GM19467 (cell line): Measurements from ENCODE around the gene CNPY4.

Source experiments
- ATAC-seq: cut with Tn5 transposase; IDR thresholded peaks from one replicate; pipeline ENCODE4 v1.9.1; 2021; ENCODE audit warnings: mild to moderate bottlenecking, moderate library complexity; ENCODE audit not compliant: unreplicated experiment

Gene CNPY4

GRCh38 chr7:100119072-100119969, at the start of gene CNPY4, which contains the start of gene TAF6:
CNPY4 (plus strand) TSS chr7:100119634; CDS start chr7:100119745, 111 bp downstream.
TAF6 (minus strand) TSS chr7:100119358; CDS start chr7:100114209, 5,149 bp downstream.
- peak; percentile 62 for ATAC-seq

GRCh38 chr7:100069991-100070390, 49.4 kb upstream of the CNPY4 start:
- no peak for ATAC-seq

- ATAC-seq: no peak
Measured at GRCh38 chr7:100071018-100071723, 48.3 kb upstream of the CNPY4 start.

- no peak for ATAC-seq
Measured at GRCh38 chr7:100072462-100072861, 47.0 kb upstream of the CNPY4 start.

GRCh38 chr7:100074841-100075240, 44.6 kb upstream of the CNPY4 start:
- ATAC-seq: no peak

GRCh38 chr7:100075418-100075817, 44.0 kb upstream of the CNPY4 start:
- ATAC-seq: no peak

GRCh38 chr7:100077205-100077604, 42.2 kb upstream of the CNPY4 start:
- ATAC-seq: no peak

GRCh38 chr7:100079024-100079560, 40.3 kb upstream of the CNPY4 start:
- ATAC-seq: no peak

- ATAC-seq: peak; percentile 16
Measured at GRCh38 chr7:100080907-100081534, 38.4 kb upstream of the CNPY4 start.

- ATAC-seq: peak; percentile 67
Measured at GRCh38 chr7:100081535-100082102, 37.8 kb upstream of the CNPY4 start, which contains the start of gene ZNF3. ZNF3 (minus strand) TSS chr7:100081723; CDS start chr7:100077357, 4,366 bp downstream.

- ATAC-seq: no peak
Measured at GRCh38 chr7:100082978-100083377, 36.5 kb upstream of the CNPY4 start.

- ATAC-seq: no peak
Measured at GRCh38 chr7:100085515-100085914, 33.9 kb upstream of the CNPY4 start.

- ATAC-seq: no peak
Measured at GRCh38 chr7:100087055-100087750, 32.2 kb upstream of the CNPY4 start.

GRCh38 chr7:100088095-100088620, 31.3 kb upstream of the CNPY4 start:
- ATAC-seq: no peak

GRCh38 chr7:100088621-100089457, 30.6 kb upstream of the CNPY4 start, which contains the start of gene COPS6:
COPS6 (plus strand) TSS chr7:100088969; CDS start chr7:100088991, 22 bp downstream.
- ATAC-seq: no peak

GRCh38 chr7:100089458-100090196, 29.8 kb upstream of the CNPY4 start:
- ATAC-seq: no peak

- ATAC-seq: no peak
Measured at GRCh38 chr7:100090527-100091410, 28.7 kb upstream of the CNPY4 start.
